ENCODE data around the gene CCDC27. TPM values are rescaled to one million over a fixed set of nuclear protein-coding genes. Genes with fewer than 3 reads are reported as not detected.

CCDC27 gene
- total RNA-seq, 4 donors from 2014 or later: not detected

- Histone ChIP-seq H3K4me1 (peaks cover 0 to under 1% (median 0%) of the 10 kb centered on the region in 4 donors), H3K9me3 (no peaks in the 10 kb centered on the region), H3K27ac (no peak overlapping the region), H3K27me3 (no peaks in the 10 kb centered on the region), H3K4me3 (no peak overlapping the region), H3K36me3 (peaks cover 0 to 85% (median 0%) of the 10 kb centered on the region in 3 donors)
- DNase-seq: no peak
- TF ChIP-seq POLR2A (IDR thresholded peaks at IDR 0.05): no peak
- no peak for TF ChIP-seq CTCF (IDR thresholded peaks at IDR 0.05)
Observed at GRCh38 chr1:3783651-3784474, 31.6 kb downstream of the CCDC27 start.

DNA sequence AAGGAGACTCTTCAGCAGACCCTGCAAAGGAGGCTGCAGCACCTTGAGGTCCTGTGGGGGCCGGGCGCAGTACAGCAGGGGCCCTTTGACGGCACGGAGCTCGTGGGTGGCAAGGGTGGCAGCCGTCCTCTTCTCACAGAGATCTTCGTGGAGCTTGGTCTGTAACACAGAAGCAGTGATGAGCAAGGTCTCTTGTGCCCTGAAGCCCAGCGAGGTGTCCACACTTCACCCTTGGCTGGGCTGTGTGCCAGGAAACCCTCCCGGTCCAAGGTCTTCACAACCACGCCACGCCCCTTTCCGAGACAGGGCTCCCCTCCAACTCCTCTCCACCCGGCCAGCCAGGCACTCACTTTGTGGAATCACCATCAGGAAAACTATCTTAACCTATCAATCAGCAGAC lies 32.8 kb downstream of the CCDC27 start:
- peaks cover 0 to 7% (median 0%) of the 10 kb centered on the region in 4 donors for H3K4me1 ChIP-seq
- DNase-seq: peak in 2 of 3 donors; percentile 73 to 79
- peak overlapping the region in 1 of 4 donors; percentile 8 for H3K27ac ChIP-seq
- no peaks in the 10 kb centered on the region for H3K27me3 ChIP-seq
- peaks cover 0 to 77% (median 0%) of the 10 kb centered on the region in 3 donors for H3K36me3 ChIP-seq
- H3K4me3 ChIP-seq: no peak overlapping the region
- H3K9me3 ChIP-seq: no peaks in the 10 kb centered on the region
- TF ChIP-seq CTCF (IDR thresholded peaks at IDR 0.05): no peak
- no peak for TF ChIP-seq POLR2A (IDR thresholded peaks at IDR 0.05)

GRCh38 chr1:3785456-3786157 lies 33.4 kb downstream of the CCDC27 start:
- peak overlapping the region in 1 of 4 donors; percentile 8 for H3K27ac ChIP-seq
- DNase-seq: peak in 1 of 3 donors; percentile 62
- peaks cover 0 to 74% (median 0%) of the 10 kb centered on the region in 3 donors for H3K36me3 ChIP-seq
- peaks cover 0 to 7% (median 0%) of the 10 kb centered on the region in 4 donors for H3K4me1 ChIP-seq
- H3K27me3 ChIP-seq: no peaks in the 10 kb centered on the region
- no peak for TF ChIP-seq POLR2A (IDR thresholded peaks at IDR 0.05)
- peak in 4 of 6 experiments; percentile 28 to 54 (median 52) for TF ChIP-seq CTCF (IDR thresholded peaks at IDR 0.05)
- H3K9me3 ChIP-seq: no peaks in the 10 kb centered on the region
- no peak overlapping the region for H3K4me3 ChIP-seq

GRCh38 chr1:3786468-3787348 lies 34.5 kb downstream of the CCDC27 start:
- peaks cover 0 to 7% (median 0%) of the 10 kb centered on the region in 4 donors for H3K4me1 ChIP-seq
- no peaks in the 10 kb centered on the region for H3K27me3 ChIP-seq
- H3K9me3 ChIP-seq: no peaks in the 10 kb centered on the region
- no peak overlapping the region for H3K27ac ChIP-seq
- peaks cover 0 to 71% (median 0%) of the 10 kb centered on the region in 3 donors for H3K36me3 ChIP-seq
- no peak for TF ChIP-seq CTCF (IDR thresholded peaks at IDR 0.05)
- no peak for TF ChIP-seq POLR2A (IDR thresholded peaks at IDR 0.05)
- DNase-seq: no peak
- no peak overlapping the region for H3K4me3 ChIP-seq

DNA sequence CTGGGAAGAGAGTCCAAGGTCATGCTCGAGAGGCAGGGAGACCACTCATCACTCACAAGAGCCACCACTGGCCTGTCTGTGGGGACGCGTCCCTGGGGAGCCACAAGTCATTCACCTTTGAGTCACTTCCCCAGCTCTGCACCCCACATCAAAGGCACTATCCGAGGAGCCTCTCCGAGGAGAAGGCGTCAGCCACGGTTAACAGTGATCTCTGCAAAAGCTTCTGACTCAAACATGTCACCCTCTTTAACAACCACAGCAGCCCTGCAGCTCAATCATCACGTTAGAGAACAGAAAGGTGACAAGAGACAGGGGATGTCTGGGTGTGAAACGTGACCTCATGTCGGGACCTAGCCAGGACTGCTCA lies 35.1 kb downstream of the CCDC27 start:
- peaks cover 0 to 64% (median 0%) of the 10 kb centered on the region in 3 donors for H3K36me3 ChIP-seq
- DNase-seq: no peak

More for the DNA sequence above, 35.1 kb downstream of the CCDC27 start:
- Histone ChIP-seq H3K4me1 (peaks cover 0 to 7% (median 0%) of the 10 kb centered on the region in 4 donors), H3K4me3 (no peak overlapping the region), H3K27ac (no peak overlapping the region), H3K9me3 (no peaks in the 10 kb centered on the region), H3K27me3 (no peaks in the 10 kb centered on the region)
- TF ChIP-seq POLR2A (IDR thresholded peaks at IDR 0.05): no peak
- no peak for TF ChIP-seq CTCF (IDR thresholded peaks at IDR 0.05)

Measured in Peyer's patch (tissue), 4 donors.